COLO829 (cell line): ENCODE results near the gene SLC46A3.
"Not testable (repeated sequence)": the region's sequence is repeated elsewhere in the genome, so short reads cannot be mapped to it uniquely, and the experiment has no call there.

Experiments
- DNase-seq: peaks from one replicate; pipeline ENCODE4 v3.0.0; 2012; ENCODE audit warnings: low spot score

The SLC46A3 gene, protein sequence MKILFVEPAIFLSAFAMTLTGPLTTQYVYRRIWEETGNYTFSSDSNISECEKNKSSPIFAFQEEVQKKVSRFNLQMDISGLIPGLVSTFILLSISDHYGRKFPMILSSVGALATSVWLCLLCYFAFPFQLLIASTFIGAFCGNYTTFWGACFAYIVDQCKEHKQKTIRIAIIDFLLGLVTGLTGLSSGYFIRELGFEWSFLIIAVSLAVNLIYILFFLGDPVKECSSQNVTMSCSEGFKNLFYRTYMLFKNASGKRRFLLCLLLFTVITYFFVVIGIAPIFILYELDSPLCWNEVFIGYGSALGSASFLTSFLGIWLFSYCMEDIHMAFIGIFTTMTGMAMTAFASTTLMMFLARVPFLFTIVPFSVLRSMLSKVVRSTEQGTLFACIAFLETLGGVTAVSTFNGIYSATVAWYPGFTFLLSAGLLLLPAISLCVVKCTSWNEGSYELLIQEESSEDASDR

DNA sequence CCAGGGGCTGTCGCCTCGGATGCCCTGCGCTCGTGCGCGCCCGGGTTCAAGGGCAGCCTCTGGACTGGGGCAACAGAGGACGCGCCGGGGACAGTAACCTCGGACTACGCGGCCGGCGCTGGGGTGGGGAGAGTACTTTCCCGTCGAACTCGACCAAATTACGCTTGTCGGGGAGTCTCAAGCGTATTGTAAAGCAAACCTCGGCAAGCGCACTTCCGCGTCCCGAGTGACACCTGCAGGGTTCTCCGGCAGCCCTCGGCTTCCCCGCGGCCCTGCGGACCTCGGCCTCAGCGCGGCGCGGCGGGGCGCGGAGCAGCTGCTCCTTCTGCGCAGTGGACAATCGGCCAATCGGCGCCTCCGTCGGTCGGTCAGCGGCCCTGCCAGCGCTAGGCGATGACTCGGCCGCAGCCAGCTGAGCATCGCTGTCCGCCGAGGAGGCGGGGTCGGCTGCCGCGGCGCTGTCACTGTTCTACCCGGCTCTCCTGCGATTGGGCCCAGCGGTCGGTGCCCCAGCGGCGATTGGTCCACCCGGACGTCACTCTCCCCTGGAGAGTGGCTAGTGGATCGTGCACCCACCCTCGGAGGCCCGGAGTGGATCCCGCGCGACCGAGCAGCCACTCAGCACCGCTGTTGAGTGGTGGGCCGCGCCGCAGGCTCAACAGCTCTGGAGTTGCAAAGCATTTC lies at the start of gene SLC46A3:
SLC46A3 (minus strand) TSS at position 428 of the 684 bp plus-strand sequence. CDS start 972 bp downstream, outside the sequence.
- DNase-seq = peak; percentile 64

- DNase-seq = no peak
Observed at GRCh38 chr13:28763887-28764286, 45.1 kb upstream of the SLC46A3 start.

DNA sequence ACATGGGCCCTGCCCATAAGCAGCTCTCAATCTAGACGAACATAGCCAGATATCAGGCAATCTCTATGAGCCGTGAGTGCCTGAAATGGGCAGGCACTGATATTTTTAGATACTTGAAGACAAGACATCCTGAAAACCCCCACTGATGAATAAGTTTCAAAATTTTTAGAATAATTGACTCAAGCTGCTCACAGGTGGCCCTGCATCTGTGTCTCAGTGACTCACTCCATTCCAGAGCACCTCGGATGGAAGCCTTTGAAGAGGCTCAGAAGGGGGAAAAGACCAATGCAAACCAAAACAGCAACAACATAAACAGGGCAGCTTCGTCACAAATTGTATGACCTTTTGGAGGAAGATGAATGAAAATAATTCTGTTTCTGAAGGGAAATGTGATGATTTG lies 42.8 kb upstream of the SLC46A3 start:
- no peak for DNase-seq

GRCh38 chr13:28755546-28755870 lies 36.7 kb upstream of the SLC46A3 start:
- DNase-seq = no peak

GRCh38 chr13:28754698-28755545 lies 36.2 kb upstream of the SLC46A3 start:
- no peak for DNase-seq

DNA sequence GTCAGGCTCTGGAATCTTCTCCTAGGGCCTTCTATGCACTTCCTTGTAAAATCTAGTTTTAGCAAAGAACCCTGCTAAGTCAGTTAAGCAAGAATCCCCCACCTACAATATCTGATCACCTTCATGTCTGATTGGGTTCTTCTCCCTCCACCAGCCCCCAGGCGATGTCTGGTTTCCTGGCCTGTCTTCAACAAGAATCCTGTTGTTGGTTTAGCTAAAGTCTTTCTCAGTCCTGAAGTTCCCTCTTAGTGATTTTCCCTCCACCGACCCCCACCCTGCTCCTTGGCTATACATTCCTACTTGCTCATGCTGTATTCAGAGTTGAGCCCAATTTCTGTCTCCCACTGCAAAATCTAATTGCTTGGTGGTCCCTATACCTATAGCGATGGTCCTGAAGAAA lies 35.2 kb upstream of the SLC46A3 start:
- no peak for DNase-seq

GRCh38 chr13:28753208-28753892 lies 34.6 kb upstream of the SLC46A3 start:
- DNase-seq = peak; percentile 90

DNA sequence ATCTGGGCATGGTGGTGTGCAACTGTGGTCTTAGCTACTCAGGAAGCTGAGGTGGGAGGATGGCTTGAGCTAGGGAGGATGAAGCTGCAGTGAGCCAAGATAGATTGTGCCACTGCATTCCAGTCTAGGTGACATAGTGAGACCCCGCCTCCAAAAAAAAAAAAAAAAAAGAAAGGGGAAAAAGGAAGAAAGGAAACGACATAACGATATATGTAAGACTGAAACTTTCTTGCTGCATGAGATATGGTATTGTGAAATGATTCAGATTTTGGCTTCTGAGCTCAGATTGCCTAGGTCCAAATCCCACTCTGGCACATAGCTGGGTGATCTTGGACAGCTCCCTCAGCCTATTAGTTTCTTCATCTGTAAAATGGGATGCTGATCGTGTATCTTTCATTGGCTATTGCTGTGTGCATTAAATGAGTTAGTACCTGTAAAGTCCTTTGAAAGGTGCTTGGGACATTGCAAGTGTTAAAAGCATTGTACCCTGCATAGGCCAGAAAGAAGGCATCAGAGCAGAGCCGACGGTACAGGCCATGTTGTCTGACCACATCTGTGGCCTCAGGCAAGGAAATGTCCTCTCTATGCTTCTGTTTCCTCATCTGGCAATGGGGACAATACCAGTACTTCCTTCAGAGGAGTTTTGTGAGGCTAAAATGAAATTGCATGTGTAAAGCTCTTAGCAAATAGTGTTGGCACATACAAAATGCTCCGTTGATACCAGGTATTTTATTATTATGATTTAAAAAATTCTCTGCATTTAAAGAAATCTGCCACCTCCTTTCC lies 32.6 kb upstream of the SLC46A3 start:
- no peak for DNase-seq

- no peak for DNase-seq
Observed at GRCh38 chr13:28750187-28751045, 31.6 kb upstream of the SLC46A3 start.

- no peak for DNase-seq
Observed at GRCh38 chr13:28747851-28748250, 29.1 kb upstream of the SLC46A3 start.

- no peak for DNase-seq
Observed at GRCh38 chr13:28746287-28746612, 27.5 kb upstream of the SLC46A3 start.

DNA sequence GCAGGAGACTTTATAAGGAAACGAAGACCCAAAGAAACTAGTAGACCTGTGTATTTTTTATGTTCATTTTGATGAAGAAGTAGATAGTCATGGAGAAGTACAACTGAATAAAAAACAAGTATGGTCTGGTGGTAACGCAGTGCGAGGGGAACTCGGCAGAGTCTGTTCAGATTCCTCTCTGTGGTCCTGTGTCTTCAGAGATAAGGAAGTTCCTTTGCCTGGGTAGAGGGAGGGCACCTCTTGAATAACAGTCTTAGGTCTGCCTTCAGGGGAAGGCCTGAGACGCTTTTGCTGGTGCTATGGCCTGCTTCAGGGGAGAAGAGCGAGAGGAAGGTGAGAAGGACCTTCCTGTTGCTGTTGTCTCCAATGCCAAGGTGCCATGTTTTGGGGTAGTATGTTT lies 25.9 kb upstream of the SLC46A3 start:
- no peak for DNase-seq

GRCh38 chr13:28744091-28744536 lies 25.3 kb upstream of the SLC46A3 start:
- DNase-seq = no peak

DNA sequence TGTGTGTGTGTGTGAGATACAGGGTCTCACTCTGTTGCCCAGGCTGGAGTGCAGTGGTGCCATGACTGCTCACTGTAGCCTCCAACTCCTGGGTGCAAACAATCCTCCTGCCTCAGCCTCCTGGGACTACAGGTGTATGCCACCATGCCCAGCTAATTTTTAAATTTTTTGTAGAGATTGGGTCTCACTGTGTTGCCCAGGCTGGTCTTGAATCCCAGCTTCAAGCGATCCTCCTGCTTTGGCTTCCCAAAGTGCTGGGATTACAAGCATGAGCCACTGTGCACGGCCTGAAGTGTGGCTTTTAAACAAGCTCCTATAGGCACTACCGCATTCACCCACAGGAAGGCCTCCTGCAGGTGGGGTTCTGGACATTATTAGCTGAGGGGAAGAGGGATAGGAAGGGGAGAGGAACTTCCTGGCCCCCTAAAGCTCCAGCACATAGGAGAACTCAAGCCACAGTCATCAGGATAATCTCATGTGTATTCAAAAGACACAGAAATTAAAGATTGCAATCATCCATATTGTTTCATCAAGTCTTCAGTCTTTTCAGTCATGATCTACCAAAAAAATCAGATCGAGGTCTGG lies 24.8 kb upstream of the SLC46A3 start:
- DNase-seq = no peak

- no peak for DNase-seq
Observed at GRCh38 chr13:28743020-28743419, 24.2 kb upstream of the SLC46A3 start.

GRCh38 chr13:28742445-28742844 lies 23.7 kb upstream of the SLC46A3 start:
- not testable (repeated sequence) for DNase-seq

DNA sequence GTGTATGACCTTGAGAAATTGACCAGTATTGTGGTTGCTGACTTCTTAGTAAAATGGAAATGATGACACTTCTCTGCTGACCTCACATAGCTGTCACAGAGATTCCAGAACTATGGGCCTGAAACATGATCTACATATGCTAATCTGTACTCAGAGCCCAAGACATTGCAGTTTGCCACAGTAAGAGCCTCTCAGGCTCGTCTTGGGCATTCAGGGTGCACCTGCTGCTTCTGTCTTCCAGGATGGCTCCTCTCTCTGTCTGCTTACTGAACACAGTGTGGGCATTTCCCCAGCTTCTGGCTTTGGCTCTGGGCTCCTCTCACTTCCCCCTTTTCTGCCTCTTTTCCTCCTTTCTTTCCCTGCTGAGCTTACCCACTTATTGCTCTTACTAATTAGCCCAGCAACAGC lies 22.3 kb upstream of the SLC46A3 start:
- DNase-seq = no peak

DNA sequence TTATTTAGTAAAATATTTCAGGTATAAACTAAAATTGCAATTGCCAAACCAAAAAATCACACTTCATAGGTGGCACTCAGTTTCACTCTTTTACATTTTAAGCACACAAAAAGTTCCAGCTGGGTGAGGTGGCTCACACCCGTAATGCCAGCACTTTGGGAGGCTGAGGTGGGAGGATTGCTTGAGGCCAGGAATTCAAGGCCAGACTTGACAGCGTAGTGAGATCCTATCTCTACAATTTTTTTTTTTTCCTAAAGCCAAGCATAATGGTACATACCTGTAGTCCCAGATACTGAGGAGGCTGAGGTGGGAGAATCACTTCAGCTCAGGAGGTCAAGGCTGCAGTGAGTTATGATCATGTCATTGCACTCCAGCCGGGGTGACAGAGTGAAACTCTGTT lies 20.6 kb upstream of the SLC46A3 start:
- no peak for DNase-seq

DNA sequence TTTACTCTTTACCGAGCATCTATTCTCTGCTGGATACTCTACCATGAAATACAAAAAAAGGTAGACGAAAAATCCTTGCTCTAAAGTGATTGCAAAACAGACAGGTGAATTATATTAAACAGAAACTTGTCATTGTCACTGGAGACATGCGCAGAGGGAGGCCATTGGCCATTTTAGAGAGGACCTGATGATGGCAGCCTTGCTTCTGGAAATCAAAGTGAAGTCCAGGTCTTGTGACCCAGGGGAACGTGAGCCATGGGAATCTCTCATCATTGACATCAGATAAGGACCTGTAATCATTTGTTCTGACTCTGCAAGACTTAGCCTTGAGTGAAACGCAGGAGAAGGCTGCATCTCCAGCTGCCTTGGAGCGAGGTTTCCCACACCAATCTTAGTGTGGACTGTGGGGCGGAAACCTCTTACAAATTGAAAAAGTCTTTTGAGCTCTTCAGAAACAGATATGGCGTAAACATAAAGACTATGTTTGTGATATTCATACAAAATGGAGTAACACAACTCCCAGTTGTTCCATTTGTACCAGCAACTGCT lies 16.8 kb upstream of the SLC46A3 start:
- DNase-seq = no peak

DNA sequence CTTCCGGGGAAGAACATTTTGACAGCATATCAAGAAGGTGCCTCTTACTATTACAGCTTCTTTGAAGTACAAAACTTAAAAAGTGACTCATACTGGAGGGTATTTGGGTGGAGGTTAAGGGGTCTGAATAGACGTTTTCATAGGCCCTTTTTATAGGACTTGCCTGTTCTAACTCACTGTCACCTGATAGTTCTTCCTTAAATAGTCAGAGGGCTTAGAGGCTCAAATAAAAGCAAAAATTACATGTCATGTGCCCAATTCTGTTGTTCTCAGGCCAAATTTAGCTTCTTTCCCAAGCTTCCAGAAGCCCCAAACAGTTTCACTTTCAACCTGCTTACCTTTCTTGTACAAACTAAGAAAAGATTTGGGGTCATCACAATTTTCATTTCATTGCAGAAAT lies 16.1 kb upstream of the SLC46A3 start:
- no peak for DNase-seq
